Endothelial cell of umbilical vein (primary cell): ENCODE data around the gene NKX6-2. TPM values are rescaled to one million over a fixed set of nuclear protein-coding genes. Genes with fewer than 3 reads are reported as not detected.

ENCODE experiments used
- BruUV-seq: library from RNA; stranded (reverse); fragments of 400-500 nt; replicated peaks from 2 replicates; lab custom pipeline; 2021; lab: Mats Ljungman, UMichigan
- CTCF ChIA-PET: fragments of 300-600, 350-600 bp; sonication (Branson Sonifier 250); formaldehyde crosslinking; loops from one replicate; lab custom pipeline; 2021; ENCODE audit warnings: antibody characterized with exemption, inconsistent platforms; lab: Charles Lee
- POLR2A ChIA-PET: fragments of 300-600, 350-600 bp; sonication (Branson Sonifier 250); formaldehyde crosslinking; loops from one replicate; lab custom pipeline; 2021; ENCODE audit warnings: antibody characterized with exemption, inconsistent platforms; lab: Charles Lee
- DNase-seq: peaks from one replicate; pipeline ENCODE4 v3.0.0-alpha.2; 2011; ENCODE audit warnings: low read depth, low spot score
- FAIRE-seq: peaks from 2 replicates; lab custom pipeline; 2011; peaks lifted over from hg19 to GRCh38; lab: Jason Lieb, UNC
- H2AFZ ChIP-seq: 2 replicates; pipeline ENCODE4 v1.6.0; 2012; ENCODE audit warnings: low read depth, low read length, control low read depth, inconsistent platforms
- H3K27ac ChIP-seq: 2 replicates; pipeline ENCODE4 v1.5.1; 2011; ENCODE audit warnings: low read depth, mild to moderate bottlenecking, control low read depth, low read length, moderate library complexity; ENCODE audit not compliant: insufficient read depth
- H3K27me3 ChIP-seq, 2 experiments: 2 replicates each; pipeline versions ENCODE4 v1.6.0 to v1.6.1; 2011; ENCODE audit warnings: low read length in 2 of 2, mixed read lengths in 1 of 2; ENCODE audit not compliant: control insufficient read depth in 2 of 2, insufficient read depth in 2 of 2
- H3K36me3 ChIP-seq, 2 experiments: 2 replicates in 1 of 2; 3 replicates in 1 of 2; pipeline ENCODE4 v1.5.1; 2011; ENCODE audit warnings: low read length in 2 of 2, mild to moderate bottlenecking in 1 of 2, moderate library complexity in 1 of 2; ENCODE audit not compliant: control insufficient read depth in 2 of 2, insufficient read depth in 2 of 2; ENCODE audit errors: extremely low read depth in 1 of 2
- H3K4me1 ChIP-seq: 3 replicates; pipeline ENCODE4 v1.5.1; 2011; ENCODE audit warnings: mild to moderate bottlenecking, low read length; ENCODE audit not compliant: control insufficient read depth, insufficient read depth; ENCODE audit errors: extremely low read depth
- H3K4me2 ChIP-seq: 2 replicates; pipeline ENCODE4 v1.6.1; 2011; ENCODE audit warnings: low read length, control low read depth, mixed read lengths; ENCODE audit not compliant: insufficient read depth
- H3K4me3 ChIP-seq, 3 experiments: fragments of 200-600 bp in 1 of 3; sonication (generic), shearing (Covaris generic) in 1 of 3; replicated peaks in 1 of 3; 2 replicates each; pipeline ENCODE4 v1.5.1; 2011 to 2016; ENCODE audit warnings: control low read depth in 3 of 3, low read length in 3 of 3, mild to moderate bottlenecking in 2 of 3, inconsistent platforms in 1 of 3, low read depth in 1 of 3, moderate library complexity in 1 of 3; ENCODE audit not compliant: insufficient read depth in 1 of 3
- H3K79me2 ChIP-seq: 2 replicates; pipeline ENCODE4 v1.6.0; 2012; ENCODE audit warnings: low read length, inconsistent platforms; ENCODE audit not compliant: control insufficient read depth, insufficient read depth
- H3K9ac ChIP-seq: replicated peaks from 2 replicates; pipeline ENCODE3; 2011; ENCODE audit warnings: low read length, control low read depth; ENCODE audit not compliant: insufficient read depth; ENCODE audit errors: extremely low read depth
- H3K9me1 ChIP-seq: replicated peaks from 3 replicates; pipeline ENCODE4 v1.6.0; 2011; ENCODE audit warnings: mild to moderate bottlenecking, low read length; ENCODE audit not compliant: control insufficient read depth, insufficient read depth; ENCODE audit errors: extremely low read depth
- H3K9me3 ChIP-seq: replicated peaks from 2 replicates; pipeline ENCODE4 v1.5.1; 2012; ENCODE audit warnings: low read length, inconsistent platforms; ENCODE audit not compliant: control insufficient read depth, insufficient read depth
- H4K20me1 ChIP-seq: replicated peaks from 2 replicates; pipeline ENCODE3; 2011; ENCODE audit warnings: mild to moderate bottlenecking, low read length; ENCODE audit not compliant: control insufficient read depth, insufficient read depth; ENCODE audit errors: extremely low read depth
- JUN ChIP-seq: IDR thresholded peaks from 2 replicates; pipeline ENCODE4 v1.6.1; 2011; ENCODE audit warnings: borderline replicate concordance, low read depth; ENCODE audit not compliant: insufficient read length, insufficient read depth
- MYC ChIP-seq: IDR thresholded peaks from one replicate; pipeline ENCODE4 v1.6.1; 2011; ENCODE audit warnings: mild to moderate bottlenecking, low read depth, low read length
- POLR2A ChIP-seq: IDR thresholded peaks from 2 replicates; pipeline ENCODE4 v1.6.1; 2012; ENCODE audit warnings: low read depth, mild to moderate bottlenecking, control low read depth, low read length
- dilution Hi-C: fragments of 300-500 bp; cut with MboI; formaldehyde crosslinking; loops from one replicate; pipeline ENCODE4 v1.15.0; 2019; ENCODE audit warnings: low sequenced_read_pairs; ENCODE audit not compliant: extremely low pct_ligation_motif_present
- intact Hi-C: fragments of 100-400 bp; cut with micrococcal nuclease; formaldehyde crosslinking; loops from one replicate; pipeline ENCODE4 v1.10.0; 2022
- polyA plus RNA-seq, 4 experiments: library from polyadenylated mRNA; depleted of rRNA in 3 of 4; stranded (reverse) in 3 of 4; unstranded in 1 of 4; fragments of >200 nt; gene quantifications; 2 replicates each; pipeline versions ENCODE4 v1.2.1 to v1.2.3, GENCODE V29; 2011 to 2012; ENCODE audit warnings: missing spikeins in 1 of 4
- total RNA-seq: library from RNA; stranded (reverse); gene quantifications from 2 replicates; pipeline ENCODE4 v1.2.3, GENCODE V29; 2021
- TF ChIP-seq, protein P1 (sequence below): IDR thresholded peaks from 2 replicates; pipeline ENCODE4 v1.6.1; 2011; ENCODE audit not compliant: insufficient read depth, insufficient read length

NKX6-2 gene
- total and polyA plus RNA-seq, 2 donors (not counting 3 experiments of a cell fraction or from before 2014, with no cell fraction given): not detected

DNA sequence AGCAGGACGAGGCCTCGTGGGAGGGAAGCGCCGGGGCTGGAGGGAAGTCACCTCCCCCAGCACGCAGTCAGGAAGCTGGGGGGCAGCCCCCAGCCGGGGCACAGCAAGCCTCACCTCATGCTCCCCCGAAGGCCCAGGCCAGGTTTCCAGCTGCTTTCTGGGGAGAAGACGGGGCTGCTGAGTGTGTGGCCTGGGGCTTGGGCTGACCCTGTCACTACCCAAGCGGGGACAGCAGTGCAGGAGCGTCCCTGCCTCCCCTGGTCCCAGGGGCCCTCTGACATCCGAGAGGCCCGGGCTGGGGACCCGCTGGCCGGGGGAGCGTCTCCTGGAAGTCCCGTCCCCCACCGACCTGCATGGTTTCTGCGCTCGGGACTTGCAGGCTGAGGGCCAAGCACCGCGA lies 19.7 kb upstream of the NKX6-2 start:
- H3K27ac ChIP-seq: no peak overlapping the region
- FAIRE-seq (no peak), DNase-seq (no peak)
- TF ChIP-seq MYC (no peak), JUN (no peak), POLR2A (no peak)
- TF ChIP-seq, protein P1, sequence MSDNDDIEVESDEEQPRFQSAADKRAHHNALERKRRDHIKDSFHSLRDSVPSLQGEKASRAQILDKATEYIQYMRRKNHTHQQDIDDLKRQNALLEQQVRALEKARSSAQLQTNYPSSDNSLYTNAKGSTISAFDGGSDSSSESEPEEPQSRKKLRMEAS: no peak
- intact Hi-C loops (no loop called here), dilution Hi-C loops (no loop called here)
- POLR2A ChIA-PET: no interaction called here
- H3K4me1 ChIP-seq: no peaks in the 10 kb centered on the region
- H3K79me2 ChIP-seq: no peaks in the 10 kb centered on the region
- H3K9ac ChIP-seq: no peak overlapping the region
- H3K9me1 ChIP-seq: no peaks in the 10 kb centered on the region
- no peak overlapping the region for H3K4me2 ChIP-seq
- no TSS peak for BruUV-seq
- H3K36me3 ChIP-seq: no peaks in the 10 kb centered on the region
- no peak overlapping the region for H2AFZ ChIP-seq
- H4K20me1 ChIP-seq: no peaks in the 10 kb centered on the region
- H3K27me3 ChIP-seq: no peaks in the 10 kb centered on the region
- CTCF ChIA-PET: interaction anchor here (1.2 kb wide), 1 partner anchor 8 kb away, joined by 4 read pairs; no protein-coding TSS in a partner anchor
- H3K9me3 ChIP-seq: no peaks in the 10 kb centered on the region
- no peak overlapping the region for H3K4me3 ChIP-seq

DNA sequence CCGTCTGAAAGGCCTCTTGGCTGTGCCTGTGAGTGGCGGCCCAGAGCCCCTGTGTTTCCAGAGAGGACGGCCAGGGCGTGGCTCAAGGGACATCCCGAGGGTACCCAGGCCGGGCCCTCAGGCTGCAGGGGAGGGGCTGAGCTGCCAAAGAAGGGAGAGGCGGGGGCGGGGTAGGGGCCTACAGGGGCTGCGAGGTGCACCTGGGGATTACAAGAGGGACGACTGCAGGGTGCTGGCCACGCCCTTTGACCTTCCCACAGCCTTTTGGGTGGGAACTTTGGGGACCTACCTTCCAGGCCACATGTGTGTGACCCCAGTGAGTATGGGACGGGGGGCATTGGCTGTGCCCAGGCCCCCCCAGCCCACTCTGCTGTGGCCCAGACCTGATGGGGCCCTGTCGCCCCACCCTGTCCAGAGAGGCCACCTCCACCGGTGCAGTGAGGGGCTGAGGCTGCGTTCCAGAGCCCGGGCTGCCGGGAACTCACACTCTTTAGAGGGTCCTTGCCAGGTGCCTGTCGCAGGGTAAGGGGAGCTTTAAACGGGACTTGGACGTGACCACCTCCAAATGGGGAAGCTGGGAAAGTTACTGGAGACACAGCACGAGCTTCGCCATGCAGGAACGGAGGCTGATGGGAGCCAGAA lies 19.0 kb upstream of the NKX6-2 start:
- TF ChIP-seq, protein P1: no peak
- TF ChIP-seq JUN: no peak
- Histone ChIP-seq H3K9ac (no peak overlapping the region), H3K9me1 (no peaks in the 10 kb centered on the region), H3K27me3 (no peaks in the 10 kb centered on the region), H3K79me2 (no peaks in the 10 kb centered on the region), H2AFZ (no peak overlapping the region), H3K9me3 (no peaks in the 10 kb centered on the region), H4K20me1 (no peaks in the 10 kb centered on the region), H3K4me3 (no peak overlapping the region), H3K27ac (no peak overlapping the region), H3K4me2 (no peak overlapping the region), H3K4me1 (no peaks in the 10 kb centered on the region), H3K36me3 (no peaks in the 10 kb centered on the region)
- no peak for FAIRE-seq
- intact Hi-C loops: no loop called here
- DNase-seq: no peak
- dilution Hi-C loops: no loop called here
- POLR2A ChIA-PET: no interaction called here
- no TSS peak for BruUV-seq
- CTCF ChIA-PET: no interaction called here
